ENCODE results near the gene LYRM4. TPM values are rescaled to one million over a fixed set of nuclear protein-coding genes. Genes with fewer than 3 reads are reported as not detected.

LYRM4 gene
- total RNA-seq, 1 experiment from 2014 or later, result 36.1 TPM

DNA sequence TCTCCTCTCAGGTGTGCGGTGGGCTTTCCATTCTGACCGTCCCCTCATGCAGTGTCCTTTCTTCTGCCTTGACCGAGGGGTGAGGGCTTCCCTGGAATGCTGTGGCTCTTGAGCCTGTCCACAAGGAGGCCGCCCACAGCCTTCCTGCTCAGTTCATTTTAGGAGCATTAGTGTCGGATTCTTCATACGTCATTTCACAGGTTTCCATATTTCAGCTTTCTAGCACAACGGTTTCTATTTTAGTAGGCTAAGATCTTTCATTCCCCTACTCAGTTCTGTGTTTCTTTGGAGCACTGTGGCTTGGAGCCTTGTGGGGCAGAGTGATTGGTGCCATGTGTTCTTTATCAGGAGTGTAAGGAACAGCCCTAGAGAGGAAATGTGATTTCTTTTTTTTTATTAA lies 170.1 kb downstream of the LYRM4 start:
- no peak for DNase-seq (ENCODE audit: unreplicated experiment)
- BruUV-seq (replicated peaks), result no TSS peak
- Mint-ChIP-seq H3K4me1 (ENCODE audit: insufficient read depth, unreplicated experiment) (peaks cover 8% of the 10 kb centered on the region), H3K4me3 (ENCODE audit: unreplicated experiment) (no peak overlapping the region), H3K27ac (ENCODE audit: low read depth, unreplicated experiment) (no peak overlapping the region), H3K36me3 (ENCODE audit: insufficient read depth, unreplicated experiment) (no peaks in the 10 kb centered on the region), H3K9me3 (ENCODE audit: unreplicated experiment) (no peaks in the 10 kb centered on the region), H3K27me3 (ENCODE audit: insufficient read depth, unreplicated experiment) (peaks cover 12% of the 10 kb centered on the region)
- ChIA-PET POLR2A (no interaction called here), CTCF (interaction anchor here (0.7 kb wide), 1 partner anchor 1462 kb away, joined by 3 read pairs; no protein-coding TSS in a partner anchor)
- TF ChIP-seq, protein P1, sequence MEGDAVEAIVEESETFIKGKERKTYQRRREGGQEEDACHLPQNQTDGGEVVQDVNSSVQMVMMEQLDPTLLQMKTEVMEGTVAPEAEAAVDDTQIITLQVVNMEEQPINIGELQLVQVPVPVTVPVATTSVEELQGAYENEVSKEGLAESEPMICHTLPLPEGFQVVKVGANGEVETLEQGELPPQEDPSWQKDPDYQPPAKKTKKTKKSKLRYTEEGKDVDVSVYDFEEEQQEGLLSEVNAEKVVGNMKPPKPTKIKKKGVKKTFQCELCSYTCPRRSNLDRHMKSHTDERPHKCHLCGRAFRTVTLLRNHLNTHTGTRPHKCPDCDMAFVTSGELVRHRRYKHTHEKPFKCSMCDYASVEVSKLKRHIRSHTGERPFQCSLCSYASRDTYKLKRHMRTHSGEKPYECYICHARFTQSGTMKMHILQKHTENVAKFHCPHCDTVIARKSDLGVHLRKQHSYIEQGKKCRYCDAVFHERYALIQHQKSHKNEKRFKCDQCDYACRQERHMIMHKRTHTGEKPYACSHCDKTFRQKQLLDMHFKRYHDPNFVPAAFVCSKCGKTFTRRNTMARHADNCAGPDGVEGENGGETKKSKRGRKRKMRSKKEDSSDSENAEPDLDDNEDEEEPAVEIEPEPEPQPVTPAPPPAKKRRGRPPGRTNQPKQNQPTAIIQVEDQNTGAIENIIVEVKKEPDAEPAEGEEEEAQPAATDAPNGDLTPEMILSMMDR (IDR thresholded peaks at IDR 0.05; ENCODE audit: unreplicated experiment), result no peak
- intact Hi-C loops (cut with micrococcal nuclease), result no loop called here

DNA sequence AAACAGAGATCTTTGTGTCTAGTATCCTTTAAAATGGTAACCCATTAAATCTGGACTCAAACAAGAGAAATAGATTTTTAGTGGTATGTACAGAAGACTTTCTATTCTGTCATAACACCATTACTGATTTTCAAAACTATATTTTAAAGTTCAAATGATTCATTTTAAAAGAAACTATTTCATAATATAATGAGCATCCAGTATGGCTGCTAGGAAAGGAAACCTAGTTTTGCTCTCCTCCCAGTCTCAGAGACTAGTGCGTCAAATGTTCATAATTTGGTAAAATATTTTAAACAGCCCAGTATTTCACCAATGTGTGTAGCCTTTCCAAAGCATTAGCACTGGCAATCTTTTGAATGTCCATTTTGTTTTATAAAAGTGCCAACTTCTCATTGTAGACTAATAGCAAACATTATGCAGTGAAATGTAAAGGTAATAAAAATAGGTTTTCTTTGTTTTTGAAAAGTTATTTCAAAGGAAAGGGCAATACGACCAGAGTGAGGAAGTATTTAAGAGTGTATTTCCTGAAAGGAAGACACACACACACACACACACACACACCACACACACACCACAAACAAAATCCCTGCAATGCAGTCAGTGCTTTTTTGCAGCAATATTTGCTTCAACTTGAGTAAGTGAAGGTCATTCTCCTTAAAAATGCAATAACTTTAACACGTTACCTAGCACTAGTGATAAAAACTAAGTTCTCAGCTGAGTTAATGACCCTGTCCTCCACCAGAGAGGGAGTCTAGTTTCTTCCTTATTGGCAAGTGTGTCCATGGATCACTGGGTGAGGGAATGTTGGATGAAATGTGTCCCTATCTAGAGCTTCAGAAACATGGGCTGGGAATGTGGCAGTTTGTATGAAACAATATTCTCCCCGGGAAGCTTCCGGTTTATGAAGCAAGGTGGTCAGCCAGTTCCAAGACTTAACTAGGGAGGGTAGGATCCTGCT lies 171.0 kb downstream of the LYRM4 start:
- no peaks in the 10 kb centered on the region for H3K36me3 Mint-ChIP-seq (ENCODE audit: insufficient read depth, unreplicated experiment)
- no TSS peak for BruUV-seq (replicated peaks)
- POLR2A ChIA-PET, result no interaction called here
- H3K27me3 Mint-ChIP-seq (ENCODE audit: insufficient read depth, unreplicated experiment), result peaks cover 12% of the 10 kb centered on the region
- intact Hi-C loops (cut with micrococcal nuclease), result no loop called here
- no peak overlapping the region for H3K27ac Mint-ChIP-seq (ENCODE audit: low read depth, unreplicated experiment)
- H3K4me1 Mint-ChIP-seq (ENCODE audit: insufficient read depth, unreplicated experiment), result peaks cover 6% of the 10 kb centered on the region
- CTCF ChIA-PET, result interaction anchor here (0.7 kb wide), 1 partner anchor 1463 kb away, joined by 3 read pairs; no protein-coding TSS in a partner anchor
- no peaks in the 10 kb centered on the region for H3K9me3 Mint-ChIP-seq (ENCODE audit: unreplicated experiment)
- no peak overlapping the region for H3K4me3 Mint-ChIP-seq (ENCODE audit: unreplicated experiment)
- TF ChIP-seq, protein P1 (IDR thresholded peaks at IDR 0.05; ENCODE audit: unreplicated experiment), result no peak
- no peak for DNase-seq (ENCODE audit: unreplicated experiment)

DNA sequence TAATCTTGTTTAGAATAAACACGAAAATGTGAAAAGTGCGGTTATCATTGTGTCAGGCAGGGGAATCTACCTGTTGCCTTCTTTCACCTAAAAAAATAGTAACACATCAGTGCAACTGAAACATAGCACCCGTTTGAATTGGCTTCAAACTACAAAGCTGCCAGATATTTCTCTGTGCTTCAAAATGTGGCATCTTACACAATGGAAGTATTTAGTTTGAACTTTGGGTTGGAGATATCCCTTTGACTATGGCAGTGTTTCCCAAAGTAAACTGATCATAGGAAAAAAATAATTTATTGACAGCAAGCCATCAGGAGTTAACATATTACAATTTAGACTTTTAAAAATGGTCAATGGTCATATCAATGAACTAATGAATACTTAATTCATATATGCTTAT lies 172.0 kb downstream of the LYRM4 start:
- CTCF ChIA-PET, result interaction anchor here (0.6 kb wide), 2 partner anchors 135 to 773 kb away, joined by 3 to 5 read pairs; no protein-coding TSS in a partner anchor
- POLR2A ChIA-PET, result no interaction called here
- intact Hi-C loops (cut with micrococcal nuclease), result no loop called here
- no peaks in the 10 kb centered on the region for H3K36me3 Mint-ChIP-seq (ENCODE audit: insufficient read depth, unreplicated experiment)
- no peak overlapping the region for H3K27ac Mint-ChIP-seq (ENCODE audit: low read depth, unreplicated experiment)
- no peaks in the 10 kb centered on the region for H3K9me3 Mint-ChIP-seq (ENCODE audit: unreplicated experiment)
- DNase-seq (ENCODE audit: unreplicated experiment), result no peak
- no peaks in the 10 kb centered on the region for H3K4me1 Mint-ChIP-seq (ENCODE audit: insufficient read depth, unreplicated experiment)
- TF ChIP-seq, protein P1 (IDR thresholded peaks at IDR 0.05; ENCODE audit: unreplicated experiment), result no peak
- H3K27me3 Mint-ChIP-seq (ENCODE audit: insufficient read depth, unreplicated experiment), result peaks cover 12% of the 10 kb centered on the region
- BruUV-seq (replicated peaks), result no TSS peak
- H3K4me3 Mint-ChIP-seq (ENCODE audit: unreplicated experiment), result no peak overlapping the region

DNA sequence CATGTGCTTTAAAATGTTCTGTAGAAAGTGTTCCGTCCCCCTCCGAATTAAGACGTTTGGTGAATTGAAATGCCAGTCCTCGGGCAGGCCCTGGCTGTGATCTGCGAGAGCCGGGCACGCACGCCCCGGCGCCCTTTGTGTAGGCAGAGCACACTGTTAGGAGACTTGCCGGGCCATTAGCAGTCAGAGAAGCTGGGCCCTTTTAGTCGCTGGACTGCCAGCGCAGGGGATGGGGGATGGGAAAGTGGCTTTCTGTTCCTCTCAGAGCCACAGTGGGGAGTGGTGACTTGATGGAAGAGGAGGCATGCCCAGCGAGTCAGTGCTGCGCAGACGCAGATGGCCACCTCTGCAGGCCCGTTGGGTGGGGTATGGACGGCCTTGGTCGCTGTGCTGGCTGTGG lies 173.4 kb downstream of the LYRM4 start:
- intact Hi-C loops (cut with micrococcal nuclease), result no loop called here
- CTCF ChIA-PET, result no interaction called here
- no TSS peak for BruUV-seq (replicated peaks)
- no peaks in the 10 kb centered on the region for H3K9me3 Mint-ChIP-seq (ENCODE audit: unreplicated experiment)
- TF ChIP-seq, protein P1 (IDR thresholded peaks at IDR 0.05; ENCODE audit: unreplicated experiment), result no peak
- no peak overlapping the region for H3K4me3 Mint-ChIP-seq (ENCODE audit: unreplicated experiment)
- H3K36me3 Mint-ChIP-seq (ENCODE audit: insufficient read depth, unreplicated experiment), result no peaks in the 10 kb centered on the region
- no peak overlapping the region for H3K27ac Mint-ChIP-seq (ENCODE audit: low read depth, unreplicated experiment)
- H3K27me3 Mint-ChIP-seq (ENCODE audit: insufficient read depth, unreplicated experiment), result peaks cover 12% of the 10 kb centered on the region
- POLR2A ChIA-PET, result no interaction called here
- H3K4me1 Mint-ChIP-seq (ENCODE audit: insufficient read depth, unreplicated experiment), result peaks cover 7% of the 10 kb centered on the region
- DNase-seq (ENCODE audit: unreplicated experiment), result no peak
